ENCODE results near the gene LSM3.

LSM3 gene

DNA sequence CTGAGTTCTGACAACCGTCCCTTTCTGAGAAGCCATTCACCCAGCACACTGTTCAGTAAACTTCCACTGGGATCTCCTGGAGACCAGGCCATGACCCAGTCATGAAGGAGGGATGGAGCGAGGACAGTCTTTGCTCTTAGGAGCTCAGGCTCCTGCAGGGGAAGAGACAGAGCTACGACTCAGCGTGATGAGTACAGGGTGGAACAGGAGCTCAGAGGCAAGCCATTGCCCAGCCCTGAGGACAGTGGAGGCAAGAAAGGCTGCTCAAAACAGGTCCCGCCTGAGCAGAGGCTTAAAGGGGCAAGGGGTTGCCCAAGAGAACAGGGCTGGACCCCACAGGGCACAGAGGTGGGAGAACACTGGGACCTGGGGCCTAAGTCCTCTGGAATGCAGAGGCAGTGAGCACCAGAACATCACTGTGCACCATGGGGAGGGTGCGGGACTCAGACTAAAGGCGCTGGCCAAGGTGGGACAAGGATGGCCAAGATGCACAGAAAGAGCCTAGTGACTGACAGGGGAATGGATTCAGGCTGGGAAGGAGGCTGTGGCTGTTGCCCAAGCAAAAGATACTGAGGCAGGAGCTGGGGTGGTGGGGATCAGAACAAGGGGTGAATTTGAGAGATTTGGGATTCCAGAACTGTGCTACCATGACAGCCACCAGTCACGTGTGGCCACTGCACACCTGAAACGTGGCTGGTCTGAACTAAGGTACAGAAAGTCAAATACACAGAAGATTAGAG is 28.0 kb upstream of the LSM3 start:
- Histone ChIP-seq H3K27me3 (ENCODE audit: control insufficient read depth, insufficient read depth, low read length) (no peaks in the 10 kb centered on the region), H3K9ac (ENCODE audit: low read depth, low read length) (no peak overlapping the region), H3K36me3 (ENCODE audit: control insufficient read depth, insufficient read depth, low read length) (peaks cover 59% of the 10 kb centered on the region), H3K9me3 (ENCODE audit: control insufficient read depth, insufficient read depth, low read length) (no peaks in the 10 kb centered on the region), H3K4me1 (ENCODE audit: control insufficient read depth, insufficient read depth, low read length) (peaks cover 8% of the 10 kb centered on the region; the same call in 1 of the 2 replicates), H3K4me3 (ENCODE audit: low read depth, low read length) (no peak overlapping the region), H3K27ac (ENCODE audit: low read depth, low read length) (no peak overlapping the region)

DNA sequence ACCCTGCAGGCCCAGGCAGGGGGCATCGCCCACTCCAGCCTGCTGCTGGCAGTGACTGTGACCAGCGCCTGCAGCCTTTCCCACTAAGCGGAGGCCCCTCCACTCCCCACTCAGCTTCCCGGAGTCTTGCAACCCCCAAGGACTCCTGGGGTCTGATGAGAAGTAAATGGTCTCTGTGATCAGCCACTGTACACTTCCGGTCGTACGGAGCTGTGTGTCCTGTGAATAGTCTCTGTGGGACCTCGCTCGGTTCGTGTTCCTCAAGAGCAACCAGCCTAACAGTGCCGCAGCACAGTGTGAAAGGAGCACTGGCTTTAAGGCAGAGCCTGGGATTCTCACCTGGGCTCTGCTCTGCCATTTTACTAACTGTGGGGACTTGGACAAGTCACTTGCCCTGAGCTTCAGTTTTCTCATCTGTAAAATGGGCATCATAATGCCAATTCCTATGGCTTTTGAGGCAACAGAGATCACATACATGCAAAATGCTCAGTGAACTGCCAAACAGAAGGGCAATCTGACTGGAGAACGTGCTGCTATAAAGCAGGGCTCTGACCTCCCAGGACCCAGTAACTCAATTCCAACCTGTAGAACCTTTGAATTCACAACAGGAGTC is 27.0 kb upstream of the LSM3 start:
- H3K36me3 ChIP-seq (ENCODE audit: control insufficient read depth, insufficient read depth, low read length): peaks cover 58% of the 10 kb centered on the region

DNA sequence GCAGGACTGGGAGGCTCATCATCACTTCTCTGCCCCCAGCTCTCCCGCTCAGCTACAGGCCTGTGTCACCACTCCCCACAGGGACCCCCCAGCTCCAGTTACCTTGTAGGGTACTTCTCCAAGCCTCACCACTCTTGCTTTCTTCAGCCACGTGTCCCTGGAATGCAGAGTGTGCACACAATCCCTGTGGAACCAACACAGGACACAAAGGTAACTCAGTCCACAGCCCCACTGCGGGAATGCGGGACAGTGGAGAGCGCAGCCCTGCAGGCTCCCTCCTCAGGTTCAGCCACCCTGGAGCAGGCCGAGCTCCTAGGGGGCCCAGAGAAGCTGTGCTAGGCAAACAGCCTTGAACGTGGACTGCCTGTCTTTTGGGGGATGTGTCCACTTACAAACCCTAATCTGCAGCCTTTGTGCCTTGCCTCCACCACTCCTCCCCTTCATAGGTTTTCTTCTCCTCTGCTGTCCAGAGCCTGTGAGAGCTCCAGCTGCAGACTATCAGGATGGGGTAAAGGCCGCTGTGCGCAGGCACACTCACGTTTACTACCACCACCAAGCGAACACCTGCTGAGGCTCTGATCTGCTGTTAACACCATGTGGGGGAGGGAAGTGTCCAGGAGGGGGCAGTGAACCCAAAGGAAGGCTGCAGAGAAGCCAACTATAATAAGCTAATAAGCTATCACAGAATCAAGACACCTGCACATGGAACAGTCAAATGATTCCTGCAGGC is 26.2 kb upstream of the LSM3 start:
- peaks cover 58% of the 10 kb centered on the region for H3K36me3 ChIP-seq (ENCODE audit: control insufficient read depth, insufficient read depth, low read length)
- H3K27me3 ChIP-seq (ENCODE audit: control insufficient read depth, insufficient read depth, low read length): no peaks in the 10 kb centered on the region
- H3K4me3 ChIP-seq (ENCODE audit: low read depth, low read length): no peak overlapping the region
- H3K9me3 ChIP-seq (ENCODE audit: control insufficient read depth, insufficient read depth, low read length): no peaks in the 10 kb centered on the region
- no peak overlapping the region for H3K27ac ChIP-seq (ENCODE audit: low read depth, low read length)
- peaks cover 8% of the 10 kb centered on the region; the same call in 1 of the 2 replicates for H3K4me1 ChIP-seq (ENCODE audit: control insufficient read depth, insufficient read depth, low read length)
- H3K9ac ChIP-seq (ENCODE audit: low read depth, low read length): no peak overlapping the region

More for the DNA sequence above, 27.0 kb upstream of the LSM3 start:
- peaks cover 8% of the 10 kb centered on the region; the same call in 1 of the 2 replicates for H3K4me1 ChIP-seq (ENCODE audit: control insufficient read depth, insufficient read depth, low read length)
- no peak overlapping the region for H3K4me3 ChIP-seq (ENCODE audit: low read depth, low read length)
- H3K9ac ChIP-seq (ENCODE audit: low read depth, low read length): no peak overlapping the region
- no peaks in the 10 kb centered on the region for H3K9me3 ChIP-seq (ENCODE audit: control insufficient read depth, insufficient read depth, low read length)
- H3K27me3 ChIP-seq (ENCODE audit: control insufficient read depth, insufficient read depth, low read length): no peaks in the 10 kb centered on the region
- no peak overlapping the region for H3K27ac ChIP-seq (ENCODE audit: low read depth, low read length)

DNA sequence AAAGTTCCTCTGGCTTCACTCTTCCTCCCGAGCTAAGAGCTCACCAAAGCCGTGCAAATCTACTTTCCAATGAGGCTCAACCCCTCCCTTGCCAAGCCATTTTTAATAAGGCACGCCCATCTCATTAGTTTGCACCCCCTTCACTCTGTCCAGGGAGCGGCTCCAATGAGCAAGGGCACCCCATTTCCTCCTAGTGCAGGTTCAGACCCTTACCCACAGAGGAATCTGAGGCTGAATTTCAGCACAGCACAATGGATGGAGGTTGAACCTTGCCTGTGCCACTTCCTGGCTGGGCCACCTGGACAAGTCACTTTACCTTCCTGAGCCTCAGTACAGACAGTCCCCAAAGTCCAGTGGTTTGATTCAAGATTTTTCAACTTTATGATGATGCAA is 25.7 kb upstream of the LSM3 start:
- H3K27me3 ChIP-seq (ENCODE audit: control insufficient read depth, insufficient read depth, low read length): no peaks in the 10 kb centered on the region
- peaks cover 5% of the 10 kb centered on the region; the same call in 1 of the 2 replicates for H3K4me1 ChIP-seq (ENCODE audit: control insufficient read depth, insufficient read depth, low read length)
- no peak overlapping the region for H3K9ac ChIP-seq (ENCODE audit: low read depth, low read length)
- H3K9me3 ChIP-seq (ENCODE audit: control insufficient read depth, insufficient read depth, low read length): no peaks in the 10 kb centered on the region
- no peak overlapping the region for H3K27ac ChIP-seq (ENCODE audit: low read depth, low read length)
- peaks cover 60% of the 10 kb centered on the region for H3K36me3 ChIP-seq (ENCODE audit: control insufficient read depth, insufficient read depth, low read length)
- H3K4me3 ChIP-seq (ENCODE audit: low read depth, low read length): no peak overlapping the region

DNA sequence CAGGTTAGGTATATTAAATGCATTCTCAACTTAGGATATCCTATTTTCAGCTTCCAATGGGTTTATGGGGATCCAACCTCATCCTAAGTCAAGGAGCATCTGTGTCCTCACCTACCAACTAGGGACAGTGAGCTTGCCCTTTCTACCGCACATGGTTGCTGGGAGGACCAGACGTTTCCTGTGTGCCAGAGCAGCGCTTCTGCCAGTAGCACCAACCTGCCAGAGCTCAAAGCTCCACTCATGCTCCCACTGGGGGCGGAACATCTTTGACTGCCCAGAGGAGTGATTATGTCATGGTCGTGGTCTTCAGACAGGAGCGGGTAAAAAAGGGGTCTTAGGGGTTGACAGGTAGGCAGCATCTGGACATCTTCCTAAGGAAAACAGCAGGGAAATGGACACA is 25.0 kb upstream of the LSM3 start:
- H3K27me3 ChIP-seq (ENCODE audit: control insufficient read depth, insufficient read depth, low read length): no peaks in the 10 kb centered on the region
- H3K4me3 ChIP-seq (ENCODE audit: low read depth, low read length): no peak overlapping the region
- H3K4me1 ChIP-seq (ENCODE audit: control insufficient read depth, insufficient read depth, low read length): no peaks in the 10 kb centered on the region
- H3K9ac ChIP-seq (ENCODE audit: low read depth, low read length): no peak overlapping the region
- peaks cover 64% of the 10 kb centered on the region for H3K36me3 ChIP-seq (ENCODE audit: control insufficient read depth, insufficient read depth, low read length)
- H3K9me3 ChIP-seq (ENCODE audit: control insufficient read depth, insufficient read depth, low read length): no peaks in the 10 kb centered on the region
- H3K27ac ChIP-seq (ENCODE audit: low read depth, low read length): no peak overlapping the region

DNA sequence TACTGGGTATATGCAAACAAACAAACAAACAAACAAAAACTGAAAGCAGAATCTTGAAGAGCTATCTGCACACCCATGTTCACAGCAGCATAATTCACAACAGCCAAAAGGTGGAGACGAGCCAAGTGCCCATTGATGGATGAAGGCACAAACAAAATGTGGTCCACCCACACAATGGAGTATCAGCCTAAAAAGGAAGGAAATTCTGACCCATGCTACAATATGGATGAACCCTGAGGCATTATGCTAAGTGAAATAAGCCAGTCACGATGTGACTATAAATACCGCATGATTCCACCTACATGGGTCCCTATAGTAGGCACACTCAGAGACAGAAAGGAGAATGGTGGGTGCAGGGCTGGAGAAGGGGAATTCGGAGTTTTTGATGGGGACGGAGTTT is 24.3 kb upstream of the LSM3 start:
- Histone ChIP-seq H3K4me3 (ENCODE audit: low read depth, low read length) (no peak overlapping the region), H3K9me3 (ENCODE audit: control insufficient read depth, insufficient read depth, low read length) (no peaks in the 10 kb centered on the region), H3K9ac (ENCODE audit: low read depth, low read length) (no peak overlapping the region), H3K27me3 (ENCODE audit: control insufficient read depth, insufficient read depth, low read length) (no peaks in the 10 kb centered on the region), H3K27ac (ENCODE audit: low read depth, low read length) (no peak overlapping the region), H3K36me3 (ENCODE audit: control insufficient read depth, insufficient read depth, low read length) (peaks cover 70% of the 10 kb centered on the region), H3K4me1 (ENCODE audit: control insufficient read depth, insufficient read depth, low read length) (no peaks in the 10 kb centered on the region)

DNA sequence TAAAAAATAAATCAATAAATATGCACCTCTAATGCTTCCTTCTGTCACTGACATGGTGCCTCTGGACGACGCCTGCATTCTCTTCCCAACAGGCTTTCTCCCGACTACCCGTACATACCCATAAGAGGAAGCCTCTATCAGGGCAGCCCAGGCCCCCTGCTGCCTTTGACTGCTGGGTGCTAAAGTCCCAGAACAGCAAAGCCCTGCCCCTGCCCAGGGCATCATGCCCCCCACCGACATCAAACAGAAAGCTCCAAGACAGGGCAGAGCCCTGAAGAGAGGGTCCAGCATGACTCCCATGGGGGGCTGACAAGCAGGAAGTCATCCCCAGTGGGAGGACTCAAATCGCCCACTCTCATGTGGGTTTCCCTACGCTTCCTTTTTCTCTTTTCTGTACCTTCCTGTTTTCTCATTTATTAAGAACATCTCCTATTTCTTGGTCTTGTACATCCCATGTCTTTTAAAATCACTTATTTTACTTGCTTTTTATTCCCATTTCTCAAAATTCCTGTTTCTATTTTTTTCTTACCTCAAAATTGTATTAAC is 23.6 kb upstream of the LSM3 start:
- Histone ChIP-seq H3K9ac (ENCODE audit: low read depth, low read length) (no peak overlapping the region), H3K9me3 (ENCODE audit: control insufficient read depth, insufficient read depth, low read length) (no peaks in the 10 kb centered on the region), H3K4me3 (ENCODE audit: low read depth, low read length) (no peak overlapping the region), H3K27ac (ENCODE audit: low read depth, low read length) (no peak overlapping the region), H3K36me3 (ENCODE audit: control insufficient read depth, insufficient read depth, low read length) (peaks cover 73% of the 10 kb centered on the region), H3K27me3 (ENCODE audit: control insufficient read depth, insufficient read depth, low read length) (no peaks in the 10 kb centered on the region), H3K4me1 (ENCODE audit: control insufficient read depth, insufficient read depth, low read length) (no peaks in the 10 kb centered on the region)

DNA sequence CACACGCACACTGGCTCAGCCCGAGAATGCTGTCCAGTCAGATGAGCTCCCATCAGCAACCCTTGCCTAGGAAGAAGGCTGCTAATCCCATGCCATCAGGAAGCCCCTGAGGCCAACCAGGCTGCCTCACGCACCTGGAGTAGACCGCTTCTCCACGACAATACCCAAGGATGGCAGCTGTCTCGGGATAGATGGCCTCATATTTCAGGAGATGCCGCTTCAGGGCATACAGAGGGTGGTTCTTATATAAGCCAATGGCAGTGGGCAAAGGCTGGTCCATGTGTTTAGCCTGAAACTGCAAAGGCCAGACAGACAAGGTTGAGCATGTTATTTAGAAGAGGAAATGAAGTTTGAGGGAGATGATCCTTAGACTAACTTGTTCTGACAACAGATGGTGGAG is 22.4 kb upstream of the LSM3 start:
- Histone ChIP-seq H3K27me3 (ENCODE audit: control insufficient read depth, insufficient read depth, low read length) (no peaks in the 10 kb centered on the region), H3K27ac (ENCODE audit: low read depth, low read length) (no peak overlapping the region), H3K9me3 (ENCODE audit: control insufficient read depth, insufficient read depth, low read length) (no peaks in the 10 kb centered on the region), H3K4me3 (ENCODE audit: low read depth, low read length) (no peak overlapping the region), H3K9ac (ENCODE audit: low read depth, low read length) (no peak overlapping the region), H3K36me3 (ENCODE audit: control insufficient read depth, insufficient read depth, low read length) (peaks cover 80% of the 10 kb centered on the region), H3K4me1 (ENCODE audit: control insufficient read depth, insufficient read depth, low read length) (no peaks in the 10 kb centered on the region)

DNA sequence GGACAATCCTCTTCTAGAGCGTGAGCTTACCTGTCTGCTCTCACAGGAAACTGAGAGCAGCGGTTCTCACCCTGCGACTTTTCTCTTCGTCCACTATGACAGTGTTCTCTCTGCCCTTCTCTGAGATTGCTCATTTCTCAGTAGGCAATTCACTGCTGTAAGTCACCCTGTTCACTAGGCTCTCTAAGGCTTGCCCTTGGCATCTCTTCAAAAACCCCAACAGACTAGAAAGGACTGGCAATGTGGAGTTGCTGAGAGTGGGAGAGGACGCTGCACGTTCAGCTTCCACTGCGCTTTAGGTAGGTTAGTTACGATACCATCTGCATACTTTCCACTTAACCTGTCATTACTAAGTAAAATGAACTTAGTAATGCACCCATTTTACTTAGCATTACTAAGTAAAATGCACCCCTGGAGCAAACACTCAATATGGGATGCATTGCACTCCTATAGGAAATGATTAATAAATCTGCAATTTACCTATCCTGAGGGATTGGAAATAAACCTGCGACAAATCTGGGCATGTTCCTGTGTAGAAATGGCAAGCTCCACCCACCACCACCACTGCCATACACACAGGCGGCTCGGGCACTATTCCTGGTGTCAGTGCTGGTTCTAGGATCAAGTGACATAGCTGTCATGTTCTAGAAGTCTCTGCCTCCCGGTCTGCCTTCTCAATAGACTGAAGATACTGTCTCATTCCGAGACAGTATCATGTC is 21.6 kb upstream of the LSM3 start:
- Histone ChIP-seq H3K36me3 (ENCODE audit: control insufficient read depth, insufficient read depth, low read length) (peaks cover 78% of the 10 kb centered on the region), H3K9me3 (ENCODE audit: control insufficient read depth, insufficient read depth, low read length) (no peaks in the 10 kb centered on the region), H3K4me3 (ENCODE audit: low read depth, low read length) (no peak overlapping the region), H3K27ac (ENCODE audit: low read depth, low read length) (no peak overlapping the region), H3K27me3 (ENCODE audit: control insufficient read depth, insufficient read depth, low read length) (no peaks in the 10 kb centered on the region), H3K4me1 (ENCODE audit: control insufficient read depth, insufficient read depth, low read length) (no peaks in the 10 kb centered on the region), H3K9ac (ENCODE audit: low read depth, low read length) (no peak overlapping the region)

DNA sequence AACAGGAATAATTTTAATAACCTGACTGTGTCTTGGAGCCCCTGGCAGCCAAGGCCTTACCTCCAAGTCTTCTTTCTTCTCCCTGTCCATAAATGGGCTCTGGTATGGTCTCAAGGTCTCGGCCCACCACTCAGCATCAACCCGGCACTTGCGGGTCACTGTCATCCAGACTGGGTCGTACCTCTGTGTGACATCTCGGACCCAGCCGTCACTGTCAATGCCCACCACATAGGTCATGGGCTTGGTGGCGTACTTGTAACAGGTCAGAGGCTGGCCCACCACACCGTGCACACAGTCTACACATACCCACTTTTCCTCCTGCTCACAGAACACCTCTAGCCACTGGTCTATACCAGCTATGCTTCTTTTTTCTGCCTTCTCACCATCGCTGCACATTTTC is 20.7 kb upstream of the LSM3 start:
- no peak overlapping the region for H3K27ac ChIP-seq (ENCODE audit: low read depth, low read length)
- H3K27me3 ChIP-seq (ENCODE audit: control insufficient read depth, insufficient read depth, low read length): no peaks in the 10 kb centered on the region
- H3K9me3 ChIP-seq (ENCODE audit: control insufficient read depth, insufficient read depth, low read length): no peaks in the 10 kb centered on the region
- no peak overlapping the region for H3K4me3 ChIP-seq (ENCODE audit: low read depth, low read length)
- H3K9ac ChIP-seq (ENCODE audit: low read depth, low read length): no peak overlapping the region
- H3K36me3 ChIP-seq (ENCODE audit: control insufficient read depth, insufficient read depth, low read length): peaks cover 80% of the 10 kb centered on the region
- H3K4me1 ChIP-seq (ENCODE audit: control insufficient read depth, insufficient read depth, low read length): no peaks in the 10 kb centered on the region
